Keratinocyte (primary cell): ENCODE data around the gene MN1.

Source experiments
- EZH2 ChIP-seq: IDR thresholded peaks from one replicate; pipeline ENCODE4 v1.6.1; 2012; ENCODE audit warnings: inconsistent platforms, mild to moderate bottlenecking, low read length, moderate library complexity
- TF ChIP-seq, protein P1 (sequence below), 3 experiments: IDR thresholded peaks in 1 of 3; conservative IDR thresholded peaks in 1 of 3; optimal IDR thresholded peaks in 1 of 3; 2 replicates in 2 of 3; 3 replicates in 1 of 3; pipeline versions ENCODE3 to v1.5.1; 2011; ENCODE audit warnings: low read length in 3 of 3, mild to moderate bottlenecking in 3 of 3, moderate library complexity in 2 of 3, control low read depth in 1 of 3, inconsistent platforms in 1 of 3; ENCODE audit not compliant: insufficient read depth in 2 of 3; ENCODE audit errors: extremely low read depth in 1 of 3

GRCh38 chr22:27793576-27793975 lies 8.0 kb downstream of the MN1 start:
- TF ChIP-seq, protein P1, sequence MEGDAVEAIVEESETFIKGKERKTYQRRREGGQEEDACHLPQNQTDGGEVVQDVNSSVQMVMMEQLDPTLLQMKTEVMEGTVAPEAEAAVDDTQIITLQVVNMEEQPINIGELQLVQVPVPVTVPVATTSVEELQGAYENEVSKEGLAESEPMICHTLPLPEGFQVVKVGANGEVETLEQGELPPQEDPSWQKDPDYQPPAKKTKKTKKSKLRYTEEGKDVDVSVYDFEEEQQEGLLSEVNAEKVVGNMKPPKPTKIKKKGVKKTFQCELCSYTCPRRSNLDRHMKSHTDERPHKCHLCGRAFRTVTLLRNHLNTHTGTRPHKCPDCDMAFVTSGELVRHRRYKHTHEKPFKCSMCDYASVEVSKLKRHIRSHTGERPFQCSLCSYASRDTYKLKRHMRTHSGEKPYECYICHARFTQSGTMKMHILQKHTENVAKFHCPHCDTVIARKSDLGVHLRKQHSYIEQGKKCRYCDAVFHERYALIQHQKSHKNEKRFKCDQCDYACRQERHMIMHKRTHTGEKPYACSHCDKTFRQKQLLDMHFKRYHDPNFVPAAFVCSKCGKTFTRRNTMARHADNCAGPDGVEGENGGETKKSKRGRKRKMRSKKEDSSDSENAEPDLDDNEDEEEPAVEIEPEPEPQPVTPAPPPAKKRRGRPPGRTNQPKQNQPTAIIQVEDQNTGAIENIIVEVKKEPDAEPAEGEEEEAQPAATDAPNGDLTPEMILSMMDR (optimal IDR thresholded peaks at IDR 0.05 in 1 of 3, IDR thresholded peaks at IDR 0.05 in 1 of 3, conservative IDR thresholded peaks at IDR 0.05 in 1 of 3; ENCODE audit: extremely low read depth in 1 of 3, insufficient read depth in 2 of 3, low read length in 3 of 3), result no peak
- no peak for TF ChIP-seq EZH2
